Measurements from ENCODE around the gene XCL1.
"Not testable (repeated sequence)": the region's sequence is repeated elsewhere in the genome, so short reads cannot be mapped to it uniquely, and the experiment has no call there.

The XCL1 gene

GRCh38 chr1:168595403-168595802, 19.0 kb downstream of the XCL1 start:
- H3K27me3 ChIP-seq (ENCODE audit: control insufficient read depth, insufficient read depth, low read length); H3K9ac ChIP-seq (ENCODE audit: low read length); H3K36me3 ChIP-seq (ENCODE audit: control insufficient read depth, insufficient read depth, low read length); H3K9me3 ChIP-seq (ENCODE audit: control insufficient read depth, low read length); H3K4me1 ChIP-seq (ENCODE audit: control insufficient read depth, insufficient read depth, low read length); H3K4me3 ChIP-seq (ENCODE audit: low read length): not testable (repeated sequence)

GRCh38 chr1:168598125-168598524, 21.7 kb downstream of the XCL1 start:
- H3K4me1 ChIP-seq (ENCODE audit: control insufficient read depth, insufficient read depth, low read length) = peaks cover 4% of the 10 kb centered on the region
- H3K27me3 ChIP-seq (ENCODE audit: control insufficient read depth, insufficient read depth, low read length) = no peaks in the 10 kb centered on the region
- H3K9me3 ChIP-seq (ENCODE audit: control insufficient read depth, low read length) = no peaks in the 10 kb centered on the region
- H3K4me3 ChIP-seq (ENCODE audit: low read length) = no peak overlapping the region
- no peaks in the 10 kb centered on the region for H3K36me3 ChIP-seq (ENCODE audit: control insufficient read depth, insufficient read depth, low read length)
- H3K9ac ChIP-seq (ENCODE audit: low read length) = no peak overlapping the region

GRCh38 chr1:168598892-168599291, 22.5 kb downstream of the XCL1 start:
- Histone ChIP-seq H3K9ac (ENCODE audit: low read length) (no peak overlapping the region), H3K36me3 (ENCODE audit: control insufficient read depth, insufficient read depth, low read length) (no peaks in the 10 kb centered on the region), H3K4me1 (ENCODE audit: control insufficient read depth, insufficient read depth, low read length) (peaks cover 4% of the 10 kb centered on the region), H3K4me3 (ENCODE audit: low read length) (no peak overlapping the region), H3K27me3 (ENCODE audit: control insufficient read depth, insufficient read depth, low read length) (no peaks in the 10 kb centered on the region), H3K9me3 (ENCODE audit: control insufficient read depth, low read length) (no peaks in the 10 kb centered on the region)

GRCh38 chr1:168599641-168600040, 23.2 kb downstream of the XCL1 start:
- Histone ChIP-seq H3K27me3 (ENCODE audit: control insufficient read depth, insufficient read depth, low read length) (no peaks in the 10 kb centered on the region), H3K36me3 (ENCODE audit: control insufficient read depth, insufficient read depth, low read length) (no peaks in the 10 kb centered on the region), H3K4me3 (ENCODE audit: low read length) (no peak overlapping the region), H3K9ac (ENCODE audit: low read length) (no peak overlapping the region), H3K4me1 (ENCODE audit: control insufficient read depth, insufficient read depth, low read length) (peaks cover 4% of the 10 kb centered on the region), H3K9me3 (ENCODE audit: control insufficient read depth, low read length) (no peaks in the 10 kb centered on the region)

- Histone ChIP-seq H3K9ac (ENCODE audit: low read length) (no peak overlapping the region), H3K27me3 (ENCODE audit: control insufficient read depth, insufficient read depth, low read length) (no peaks in the 10 kb centered on the region), H3K36me3 (ENCODE audit: control insufficient read depth, insufficient read depth, low read length) (no peaks in the 10 kb centered on the region), H3K4me3 (ENCODE audit: low read length) (no peak overlapping the region), H3K9me3 (ENCODE audit: control insufficient read depth, low read length) (no peaks in the 10 kb centered on the region), H3K4me1 (ENCODE audit: control insufficient read depth, insufficient read depth, low read length) (peaks cover 4% of the 10 kb centered on the region)
Measured at GRCh38 chr1:168601051-168601450, 24.6 kb downstream of the XCL1 start.

GRCh38 chr1:168603501-168604110, 27.2 kb downstream of the XCL1 start:
- no peaks in the 10 kb centered on the region for H3K9me3 ChIP-seq (ENCODE audit: control insufficient read depth, low read length)
- no peaks in the 10 kb centered on the region for H3K27me3 ChIP-seq (ENCODE audit: control insufficient read depth, insufficient read depth, low read length)
- no peak overlapping the region for H3K4me3 ChIP-seq (ENCODE audit: low read length)
- H3K36me3 ChIP-seq (ENCODE audit: control insufficient read depth, insufficient read depth, low read length) = no peaks in the 10 kb centered on the region
- H3K9ac ChIP-seq (ENCODE audit: low read length) = no peak overlapping the region
- peaks cover 4% of the 10 kb centered on the region for H3K4me1 ChIP-seq (ENCODE audit: control insufficient read depth, insufficient read depth, low read length)

GRCh38 chr1:168605443-168605842, 29.0 kb downstream of the XCL1 start:
- H3K4me1 ChIP-seq (ENCODE audit: control insufficient read depth, insufficient read depth, low read length) = no peaks in the 10 kb centered on the region
- no peaks in the 10 kb centered on the region for H3K9me3 ChIP-seq (ENCODE audit: control insufficient read depth, low read length)
- H3K36me3 ChIP-seq (ENCODE audit: control insufficient read depth, insufficient read depth, low read length) = no peaks in the 10 kb centered on the region
- no peak overlapping the region for H3K4me3 ChIP-seq (ENCODE audit: low read length)
- H3K27me3 ChIP-seq (ENCODE audit: control insufficient read depth, insufficient read depth, low read length) = no peaks in the 10 kb centered on the region
- H3K9ac ChIP-seq (ENCODE audit: low read length) = no peak overlapping the region

- Histone ChIP-seq H3K9ac (ENCODE audit: low read length) (no peak overlapping the region), H3K9me3 (ENCODE audit: control insufficient read depth, low read length) (no peaks in the 10 kb centered on the region), H3K27me3 (ENCODE audit: control insufficient read depth, insufficient read depth, low read length) (no peaks in the 10 kb centered on the region), H3K36me3 (ENCODE audit: control insufficient read depth, insufficient read depth, low read length) (no peaks in the 10 kb centered on the region), H3K4me3 (ENCODE audit: low read length) (no peak overlapping the region), H3K4me1 (ENCODE audit: control insufficient read depth, insufficient read depth, low read length) (no peaks in the 10 kb centered on the region)
Measured at GRCh38 chr1:168606096-168606495, 29.7 kb downstream of the XCL1 start.

- no peaks in the 10 kb centered on the region for H3K9me3 ChIP-seq (ENCODE audit: control insufficient read depth, low read length)
- H3K27me3 ChIP-seq (ENCODE audit: control insufficient read depth, insufficient read depth, low read length) = no peaks in the 10 kb centered on the region
- no peak overlapping the region for H3K9ac ChIP-seq (ENCODE audit: low read length)
- H3K36me3 ChIP-seq (ENCODE audit: control insufficient read depth, insufficient read depth, low read length) = no peaks in the 10 kb centered on the region
- H3K4me1 ChIP-seq (ENCODE audit: control insufficient read depth, insufficient read depth, low read length) = no peaks in the 10 kb centered on the region
- H3K4me3 ChIP-seq (ENCODE audit: low read length) = no peak overlapping the region
Measured at GRCh38 chr1:168607872-168608428, 31.5 kb downstream of the XCL1 start.

- H3K36me3 ChIP-seq (ENCODE audit: control insufficient read depth, insufficient read depth, low read length) = no peaks in the 10 kb centered on the region
- no peaks in the 10 kb centered on the region for H3K9me3 ChIP-seq (ENCODE audit: control insufficient read depth, low read length)
- no peak overlapping the region for H3K9ac ChIP-seq (ENCODE audit: low read length)
- no peak overlapping the region for H3K4me3 ChIP-seq (ENCODE audit: low read length)
- H3K27me3 ChIP-seq (ENCODE audit: control insufficient read depth, insufficient read depth, low read length) = no peaks in the 10 kb centered on the region
- no peaks in the 10 kb centered on the region for H3K4me1 ChIP-seq (ENCODE audit: control insufficient read depth, insufficient read depth, low read length)
Measured at GRCh38 chr1:168608796-168609715, 32.7 kb downstream of the XCL1 start.

GRCh38 chr1:168609741-168610510, 33.5 kb downstream of the XCL1 start:
- no peaks in the 10 kb centered on the region for H3K27me3 ChIP-seq (ENCODE audit: control insufficient read depth, insufficient read depth, low read length)
- no peaks in the 10 kb centered on the region for H3K9me3 ChIP-seq (ENCODE audit: control insufficient read depth, low read length)
- H3K4me1 ChIP-seq (ENCODE audit: control insufficient read depth, insufficient read depth, low read length) = peaks cover 2% of the 10 kb centered on the region
- H3K9ac ChIP-seq (ENCODE audit: low read length) = no peak overlapping the region
- H3K4me3 ChIP-seq (ENCODE audit: low read length) = no peak overlapping the region
- no peaks in the 10 kb centered on the region for H3K36me3 ChIP-seq (ENCODE audit: control insufficient read depth, insufficient read depth, low read length)

- no peaks in the 10 kb centered on the region for H3K27me3 ChIP-seq (ENCODE audit: control insufficient read depth, insufficient read depth, low read length)
- peaks cover 6% of the 10 kb centered on the region for H3K4me1 ChIP-seq (ENCODE audit: control insufficient read depth, insufficient read depth, low read length)
- no peak overlapping the region for H3K4me3 ChIP-seq (ENCODE audit: low read length)
- H3K9ac ChIP-seq (ENCODE audit: low read length) = no peak overlapping the region
- H3K9me3 ChIP-seq (ENCODE audit: control insufficient read depth, low read length) = no peaks in the 10 kb centered on the region
- no peaks in the 10 kb centered on the region for H3K36me3 ChIP-seq (ENCODE audit: control insufficient read depth, insufficient read depth, low read length)
Measured at GRCh38 chr1:168613038-168613451, 36.6 kb downstream of the XCL1 start.

All from mucosa of stomach (tissue), 1 donor.